SK-MEL-5 (cell line): ENCODE data around the gene AP2A1. TPM values are rescaled to one million over a fixed set of nuclear protein-coding genes. Genes with fewer than 3 reads are reported as not detected.

Experiments
- DNase-seq: peaks from one replicate; pipeline ENCODE4 v3.0.0-alpha.2; 2016; ENCODE audit warnings: low read depth, low spot score
- in situ Hi-C: cut with HindIII; loops from 2 replicates; pipeline ENCODE4 v1.10.0; 2016; ENCODE audit warnings: low sequenced_read_pairs, high pct_unique_total_duplicates, low pct_unique_long_range_greater_than_20kb
- total RNA-seq: library from RNA; depleted of rRNA; stranded (reverse); fragments of >200 nt; shearing (Covaris generic); gene quantifications from 2 replicates; pipeline ENCODE4 v1.2.3, GENCODE V29; 2014

AP2A1 gene
- total RNA-seq, 1 experiment from 2014 or later: 23.1 TPM

DNA sequence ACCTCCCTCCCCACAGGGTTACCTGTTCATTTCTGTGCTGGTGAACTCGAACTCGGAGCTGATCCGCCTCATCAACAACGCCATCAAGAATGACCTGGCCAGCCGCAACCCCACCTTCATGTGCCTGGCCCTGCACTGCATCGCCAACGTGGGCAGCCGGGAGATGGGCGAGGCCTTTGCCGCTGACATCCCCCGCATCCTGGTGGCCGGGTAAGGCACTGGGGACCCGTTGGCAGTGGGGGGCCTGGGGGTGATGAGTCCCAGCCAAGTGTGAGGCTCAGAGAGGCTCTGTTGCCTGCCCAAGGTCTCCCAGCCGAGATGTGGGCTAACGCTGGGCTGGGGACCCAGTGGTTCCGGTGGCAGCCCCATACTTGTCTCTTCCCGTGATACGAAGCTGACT, 15.7 kb downstream of the AP2A1 start:
- DNase-seq: no peak
- in situ Hi-C loops: no loop called here

DNA sequence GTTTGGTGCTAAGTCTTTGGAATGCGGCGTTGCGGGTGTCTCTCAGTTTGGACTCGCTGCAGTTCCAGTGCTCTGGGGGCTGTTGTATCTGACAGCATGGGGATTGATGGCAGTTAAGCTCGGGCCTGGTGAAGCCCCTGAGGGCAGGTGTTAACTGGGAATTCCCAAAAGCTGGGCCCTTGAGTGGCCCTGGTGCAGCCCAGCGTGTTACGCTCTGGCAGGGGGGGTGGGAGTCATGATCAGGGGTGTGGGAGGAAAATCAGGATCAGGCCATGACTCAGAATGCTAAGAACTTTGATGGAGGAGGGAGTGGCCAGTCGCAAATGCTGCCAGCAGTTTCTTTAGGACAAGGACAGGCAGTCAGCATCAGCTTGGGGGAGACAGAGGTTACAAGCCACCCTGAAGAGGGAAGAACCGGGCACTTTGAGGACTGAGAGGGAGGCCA, 19.6 kb downstream of the AP2A1 start:
- in situ Hi-C loops: no loop called here

DNA sequence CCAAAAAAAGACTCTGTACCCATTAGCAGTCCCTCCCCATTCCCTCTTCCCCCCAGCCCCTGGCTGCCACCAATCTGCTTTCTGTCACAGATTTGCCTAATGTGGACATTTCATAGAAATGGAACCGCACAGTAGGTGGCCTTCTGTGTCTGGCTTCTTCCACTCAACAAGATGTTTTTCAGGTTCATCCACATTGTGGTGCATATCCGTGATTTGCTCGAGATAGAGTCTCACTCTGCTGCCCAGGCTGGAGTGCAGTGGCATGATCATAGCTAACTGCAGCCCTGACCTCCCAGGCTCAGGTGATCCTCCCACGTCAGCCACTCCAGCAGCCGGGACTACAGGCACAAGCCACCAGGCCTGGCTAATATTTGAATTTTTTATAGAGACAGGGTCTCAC, 20.9 kb downstream of the AP2A1 start:
- in situ Hi-C loops: no loop called here
- DNase-seq: no peak

More for the DNA sequence above, 19.6 kb downstream of the AP2A1 start:
- DNase-seq: no peak

DNA sequence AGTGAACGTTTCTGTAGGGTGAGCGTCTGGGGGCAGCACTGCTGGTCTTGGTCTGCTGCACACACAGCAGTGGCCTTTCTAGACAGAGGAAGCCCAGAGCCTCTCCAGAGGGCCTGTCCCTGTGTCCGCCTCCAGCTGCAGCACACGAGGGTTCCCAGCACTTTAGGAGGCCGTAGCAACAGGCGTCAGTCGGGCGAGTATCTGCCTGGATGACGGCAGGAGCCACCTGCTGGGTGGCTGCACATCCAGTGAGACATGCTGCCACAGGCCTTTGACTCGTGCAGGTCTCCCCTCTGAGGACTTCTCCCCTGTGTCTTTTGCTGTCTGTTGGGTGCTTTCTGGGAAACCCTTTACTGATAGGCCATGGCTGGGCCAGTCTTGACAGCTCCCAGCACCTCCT, 22.1 kb downstream of the AP2A1 start:
- in situ Hi-C loops: no loop called here
- DNase-seq: no peak

DNA sequence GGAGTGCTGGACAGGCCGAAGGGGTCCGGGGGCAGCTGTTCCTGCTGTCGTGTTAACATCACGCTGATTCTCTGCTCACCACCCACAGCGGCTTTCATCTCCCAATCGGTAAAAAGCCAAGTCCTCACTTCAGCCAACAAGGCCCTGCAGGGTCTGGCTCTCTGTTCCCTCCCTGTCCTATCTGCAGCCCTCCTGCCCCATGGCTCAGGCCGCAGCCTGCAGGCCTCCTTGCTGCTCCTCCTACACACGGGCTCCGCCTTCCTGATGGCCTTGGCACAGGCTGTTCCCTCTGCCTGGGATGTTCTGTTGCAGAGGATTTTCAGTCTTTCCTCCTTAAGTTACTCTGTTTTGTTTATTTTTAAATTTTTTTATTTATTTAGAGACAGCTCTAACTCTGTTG, 24.1 kb downstream of the AP2A1 start:
- in situ Hi-C loops: no loop called here
- DNase-seq: no peak

DNA sequence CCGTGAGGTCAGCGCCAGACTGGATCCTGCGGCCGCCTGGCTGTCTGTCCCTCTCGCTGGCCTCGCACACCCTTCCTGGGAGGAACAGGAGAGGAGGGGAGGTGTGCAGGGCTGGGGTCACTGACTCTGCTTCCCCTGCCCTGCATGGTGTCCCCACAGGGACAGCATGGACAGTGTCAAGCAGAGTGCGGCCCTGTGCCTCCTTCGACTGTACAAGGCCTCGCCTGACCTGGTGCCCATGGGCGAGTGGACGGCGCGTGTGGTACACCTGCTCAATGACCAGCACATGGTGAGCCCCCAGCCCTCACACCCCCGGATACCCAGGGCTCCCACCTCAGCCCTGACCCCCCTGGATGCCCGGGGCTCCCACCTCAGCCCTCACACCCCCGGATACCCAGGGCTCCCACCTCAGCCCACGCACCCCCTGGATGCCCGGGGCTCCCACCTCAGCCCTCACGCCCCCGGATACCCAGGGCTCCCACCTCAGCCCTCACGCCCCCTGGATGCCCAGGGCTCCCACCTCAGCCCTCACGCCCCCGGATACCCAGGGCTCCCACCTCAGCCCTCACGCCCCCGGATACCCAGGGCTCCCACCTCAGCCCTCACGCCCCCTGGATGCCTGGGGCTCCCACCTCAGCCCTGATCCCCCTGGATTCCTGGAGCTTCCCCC, 25.1 kb downstream of the AP2A1 start:
- no peak for DNase-seq
- in situ Hi-C loops: no loop called here

DNA sequence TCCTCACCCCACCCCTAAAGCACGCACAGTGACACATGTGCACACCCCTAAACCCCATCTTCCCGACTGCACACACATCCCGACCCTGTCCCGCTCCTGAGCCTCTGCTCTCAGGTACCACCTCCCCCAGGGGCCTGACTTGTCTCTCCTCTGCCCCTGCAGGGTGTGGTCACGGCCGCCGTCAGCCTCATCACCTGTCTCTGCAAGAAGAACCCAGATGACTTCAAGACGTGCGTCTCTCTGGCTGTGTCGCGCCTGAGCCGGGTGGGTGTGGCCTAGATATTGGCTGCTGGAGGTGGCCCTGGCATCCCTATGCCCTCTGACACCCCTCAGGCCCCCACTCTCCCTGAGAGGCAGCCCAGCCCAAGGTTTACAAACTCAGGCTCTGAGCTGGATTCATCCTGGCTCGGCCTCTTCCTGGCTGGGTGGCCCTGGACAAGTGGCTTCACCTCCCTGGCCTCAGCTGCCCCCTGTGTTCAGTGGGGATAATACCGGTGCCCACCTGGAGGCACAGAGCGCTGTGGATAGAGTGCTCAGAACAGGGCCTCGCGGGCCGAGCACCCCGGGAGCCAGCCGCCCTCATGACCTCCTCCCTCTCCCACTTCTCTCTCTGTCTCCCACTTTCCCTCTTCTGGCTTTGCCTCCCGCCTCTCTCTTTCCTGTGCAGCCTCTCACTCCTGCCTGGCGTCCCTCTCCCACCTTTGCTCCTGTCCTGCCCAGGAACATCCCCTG, 26.2 kb downstream of the AP2A1 start:
- DNase-seq: no peak
- in situ Hi-C loops: no loop called here

DNA sequence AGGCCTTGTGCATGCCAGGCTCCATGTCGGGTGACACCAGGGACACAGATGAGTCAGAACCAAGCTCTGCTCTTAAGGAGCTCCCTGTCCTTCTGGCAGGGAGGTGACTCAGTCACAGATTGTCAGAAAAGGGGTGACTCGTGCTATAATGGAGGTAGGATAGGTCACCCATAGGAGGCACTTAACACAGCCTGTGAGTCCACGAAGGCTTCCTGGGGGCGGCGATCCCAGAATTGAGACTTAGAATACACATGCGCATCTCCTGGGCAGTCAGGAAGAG, 26.7 kb downstream of the AP2A1 start:
- in situ Hi-C loops: no loop called here
- DNase-seq: no peak

DNA sequence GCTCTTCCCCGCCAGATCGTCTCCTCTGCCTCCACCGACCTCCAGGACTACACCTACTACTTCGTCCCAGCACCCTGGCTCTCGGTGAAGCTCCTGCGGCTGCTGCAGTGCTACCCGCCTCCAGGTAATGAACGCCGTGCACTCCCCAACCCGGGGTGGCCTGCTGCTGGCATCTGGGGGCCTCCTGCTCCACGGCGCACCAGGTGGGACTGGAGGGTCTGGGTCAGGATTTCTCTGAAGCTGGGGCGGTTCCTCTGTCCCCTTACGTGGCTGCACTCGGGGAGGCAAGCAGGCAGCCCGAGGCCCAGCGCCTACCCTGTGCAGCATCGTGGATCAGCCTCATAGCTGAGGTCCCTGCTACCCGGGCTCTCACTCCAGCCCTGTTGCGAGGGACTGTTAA, 28.8 kb downstream of the AP2A1 start:
- in situ Hi-C loops: no loop called here
- no peak for DNase-seq

DNA sequence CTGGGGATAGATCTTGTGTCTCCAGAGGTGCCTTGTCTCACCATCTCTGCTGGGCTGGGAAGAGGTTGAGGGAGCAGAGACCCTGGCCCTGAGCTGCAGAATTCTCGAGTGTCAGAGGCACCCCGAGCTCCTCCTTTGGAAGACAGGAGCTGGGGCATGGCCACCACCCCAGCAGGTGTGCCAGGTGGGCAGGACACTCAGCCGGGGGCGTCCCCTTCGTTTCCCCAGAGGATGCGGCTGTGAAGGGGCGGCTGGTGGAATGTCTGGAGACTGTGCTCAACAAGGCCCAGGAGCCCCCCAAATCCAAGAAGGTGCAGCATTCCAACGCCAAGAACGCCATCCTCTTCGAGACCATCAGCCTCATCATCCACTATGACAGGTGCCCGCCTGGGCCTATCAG, 31.8 kb downstream of the AP2A1 start:
- no peak for DNase-seq
- in situ Hi-C loops: no loop called here

DNA sequence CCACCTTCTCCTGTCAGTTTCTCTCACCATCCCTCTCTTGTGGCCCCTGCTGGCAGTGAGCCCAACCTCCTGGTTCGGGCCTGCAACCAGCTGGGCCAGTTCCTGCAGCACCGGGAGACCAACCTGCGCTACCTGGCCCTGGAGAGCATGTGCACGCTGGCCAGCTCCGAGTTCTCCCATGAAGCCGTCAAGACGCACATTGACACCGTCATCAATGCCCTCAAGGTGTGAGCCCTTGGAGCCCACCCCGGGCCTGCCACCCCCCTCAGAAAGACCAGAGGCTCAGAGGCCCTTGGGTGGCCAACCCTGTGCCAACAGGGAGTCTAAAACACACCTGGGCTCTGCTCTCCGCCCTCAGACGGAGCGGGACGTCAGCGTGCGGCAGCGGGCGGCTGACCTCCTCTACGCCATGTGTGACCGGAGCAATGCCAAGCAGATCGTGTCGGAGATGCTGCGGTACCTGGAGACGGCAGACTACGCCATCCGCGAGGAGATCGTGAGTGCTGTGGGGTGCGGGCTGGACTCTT, 32.5 kb downstream of the AP2A1 start:
- in situ Hi-C loops: no loop called here
- DNase-seq: no peak

DNA sequence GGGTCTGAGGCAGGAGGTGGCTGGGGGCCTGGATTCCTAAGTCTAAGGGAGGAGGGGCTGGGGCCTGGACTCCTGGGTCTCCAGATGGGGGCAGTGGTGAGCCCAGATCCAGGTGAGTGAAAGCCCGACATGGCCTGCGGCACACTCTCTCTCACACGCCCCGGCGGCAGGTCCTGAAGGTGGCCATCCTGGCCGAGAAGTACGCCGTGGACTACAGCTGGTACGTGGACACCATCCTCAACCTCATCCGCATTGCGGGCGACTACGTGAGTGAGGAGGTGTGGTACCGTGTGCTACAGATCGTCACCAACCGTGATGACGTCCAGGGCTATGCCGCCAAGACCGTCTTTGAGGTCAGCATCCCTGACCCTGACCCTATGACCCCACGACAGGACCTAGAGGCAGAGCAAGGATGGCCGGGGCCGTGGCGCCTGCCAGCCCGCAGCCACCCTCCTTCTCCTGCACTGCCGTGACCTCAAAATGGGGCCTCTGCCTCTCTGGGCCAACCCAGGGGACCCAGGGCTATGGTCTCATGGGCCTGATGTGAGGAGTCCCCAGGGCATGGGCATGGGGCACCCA, 33.1 kb downstream of the AP2A1 start:
- in situ Hi-C loops: no loop called here
- DNase-seq: no peak

DNA sequence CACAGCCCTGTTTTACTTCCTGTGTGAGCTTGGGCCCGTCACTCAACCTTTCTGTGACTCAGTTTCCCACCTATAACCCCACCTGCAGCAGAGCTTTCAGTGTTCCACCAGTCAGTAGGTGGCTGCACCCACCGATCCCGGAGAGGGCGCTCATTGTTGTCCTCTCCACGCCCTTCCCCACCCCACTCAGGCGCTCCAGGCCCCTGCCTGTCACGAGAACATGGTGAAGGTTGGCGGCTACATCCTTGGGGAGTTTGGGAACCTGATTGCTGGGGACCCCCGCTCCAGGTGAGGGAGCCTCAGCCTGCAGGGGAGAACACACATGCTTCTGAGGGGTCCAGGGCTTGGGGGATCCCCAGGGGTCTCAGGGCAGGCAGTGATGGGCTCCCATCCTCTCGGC, 34.0 kb downstream of the AP2A1 start:
- in situ Hi-C loops: no loop called here
- DNase-seq: no peak

DNA sequence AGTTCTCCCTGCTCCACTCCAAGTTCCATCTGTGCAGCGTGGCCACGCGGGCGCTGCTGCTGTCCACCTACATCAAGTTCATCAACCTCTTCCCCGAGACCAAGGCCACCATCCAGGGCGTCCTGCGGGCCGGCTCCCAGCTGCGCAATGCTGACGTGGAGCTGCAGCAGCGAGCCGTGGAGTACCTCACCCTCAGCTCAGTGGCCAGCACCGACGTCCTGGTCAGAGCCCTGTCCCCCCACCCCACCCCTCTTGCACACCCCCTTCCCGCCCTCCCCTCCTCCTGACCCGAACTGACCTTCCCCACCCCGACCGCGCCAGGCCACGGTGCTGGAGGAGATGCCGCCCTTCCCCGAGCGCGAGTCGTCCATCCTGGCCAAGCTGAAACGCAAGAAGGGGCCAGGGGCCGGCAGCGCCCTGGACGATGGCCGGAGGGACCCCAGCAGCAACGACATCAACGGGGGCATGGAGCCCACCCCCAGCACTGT, 34.6 kb downstream of the AP2A1 start:
- in situ Hi-C loops: no loop called here
- DNase-seq: no peak

DNA sequence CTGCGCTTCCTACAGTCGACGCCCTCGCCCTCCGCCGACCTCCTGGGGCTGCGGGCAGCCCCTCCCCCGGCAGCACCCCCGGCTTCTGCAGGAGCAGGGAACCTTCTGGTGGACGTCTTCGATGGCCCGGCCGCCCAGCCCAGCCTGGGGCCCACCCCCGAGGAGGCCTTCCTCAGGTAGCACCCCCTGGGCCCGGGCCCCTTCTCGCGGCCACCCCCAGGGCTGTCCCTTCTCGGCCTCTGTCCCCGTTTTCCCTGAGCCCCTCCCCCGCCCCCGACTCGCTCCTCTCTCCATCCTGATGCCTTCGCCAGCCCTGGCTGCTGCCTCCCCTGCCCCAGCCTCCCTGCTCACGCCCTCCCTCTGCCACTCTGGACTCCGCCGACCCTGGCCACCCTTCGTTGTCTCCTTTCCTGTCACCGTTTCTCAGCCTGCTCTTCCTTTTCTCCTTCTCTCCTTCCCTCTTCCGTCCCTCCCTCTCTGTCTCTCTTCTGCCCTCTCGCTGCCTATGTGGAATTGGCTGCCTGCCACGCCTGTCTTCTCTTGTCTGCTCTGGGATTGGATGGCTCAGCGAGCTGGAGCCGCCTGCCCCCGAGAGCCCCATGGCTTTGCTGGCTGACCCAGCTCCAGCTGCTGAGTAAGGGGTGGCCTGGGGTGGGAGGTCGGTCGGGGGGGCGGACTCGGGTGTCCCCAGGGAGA, 35.3 kb downstream of the AP2A1 start:
- peak; percentile 83 for DNase-seq
- in situ Hi-C loops: no loop called here

DNA sequence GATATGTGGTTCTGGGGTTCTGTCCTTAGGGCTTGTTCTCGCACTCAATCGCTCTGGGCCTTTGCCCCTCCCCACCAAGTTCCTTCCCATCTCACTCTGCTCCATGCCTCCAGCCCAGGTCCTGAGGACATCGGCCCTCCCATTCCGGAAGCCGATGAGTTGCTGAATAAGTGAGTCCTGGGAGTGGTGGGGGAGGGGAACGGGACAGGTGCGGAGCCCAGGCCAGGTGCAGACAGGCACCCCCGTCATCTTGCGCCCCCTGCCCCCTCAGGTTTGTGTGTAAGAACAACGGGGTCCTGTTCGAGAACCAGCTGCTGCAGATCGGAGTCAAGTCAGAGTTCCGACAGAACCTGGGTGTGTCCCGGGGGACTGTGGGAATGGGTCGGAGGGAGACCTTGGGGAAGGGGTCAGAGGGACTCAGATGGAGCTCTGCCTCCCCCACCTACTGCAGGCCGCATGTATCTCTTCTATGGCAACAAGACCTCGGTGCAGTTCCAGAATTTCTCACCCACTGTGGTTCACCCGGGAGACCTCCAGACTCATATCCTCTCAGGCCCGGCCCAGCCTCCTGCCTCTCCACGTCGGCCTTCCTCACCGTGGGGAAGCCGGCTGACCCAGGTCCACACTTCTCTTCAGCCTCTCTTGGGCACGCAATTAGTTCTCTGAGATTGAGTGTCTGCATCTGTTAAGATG, 36.2 kb downstream of the AP2A1 start:
- DNase-seq: no peak
- in situ Hi-C loops: no loop called here

DNA sequence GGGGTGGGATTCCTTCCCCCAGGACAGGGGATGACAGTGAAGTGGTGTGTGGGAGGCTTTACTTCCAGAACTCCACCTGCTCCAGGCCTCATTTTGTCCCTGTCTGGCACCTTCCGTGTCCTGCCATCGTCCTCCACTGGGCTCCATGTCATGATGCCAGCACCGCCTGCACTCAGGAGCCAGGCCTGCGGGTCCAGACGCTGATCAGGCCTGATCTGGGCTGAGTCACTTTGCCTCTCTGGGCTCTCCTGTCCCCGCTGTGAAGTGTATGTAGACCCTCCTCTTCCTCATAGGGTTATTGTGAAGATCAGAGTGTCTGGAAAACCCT, 36.7 kb downstream of the AP2A1 start:
- in situ Hi-C loops: no loop called here

More for the DNA sequence above, 36.7 kb downstream of the AP2A1 start:
- no peak for DNase-seq
